ENCODE data around the gene FOXP1. TPM values are rescaled to one million over a fixed set of nuclear protein-coding genes. Genes with fewer than 3 reads are reported as not detected.
A peak's percentile ranks its signal among the peaks of the same experiment; 100 is the strongest.

The FOXP1 gene
- total RNA-seq, 2 experiments from 2014 or later: 178 TPM

DNA sequence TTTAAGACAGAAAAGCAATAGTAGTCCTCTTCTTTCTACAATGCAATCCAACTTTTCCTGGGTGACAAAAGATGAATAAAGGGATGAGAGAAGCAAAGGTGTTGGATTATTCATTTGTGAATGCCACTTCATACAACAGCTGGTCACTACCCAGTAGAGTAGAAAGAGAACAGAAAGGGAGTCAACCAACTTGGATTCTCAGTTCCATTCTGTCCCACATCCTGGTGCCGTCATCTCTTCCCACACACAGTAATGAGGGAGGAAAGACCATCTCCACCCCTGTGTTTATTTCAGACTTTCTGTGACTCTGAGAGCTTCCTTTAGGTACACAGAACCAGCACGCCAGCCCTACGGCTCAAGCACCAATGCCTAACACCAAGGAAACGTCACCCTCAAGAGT, 71.0 kb downstream of the FOXP1 start:
- H3K4me3 Mint-ChIP-seq: no peak overlapping the region
- POLR2A ChIA-PET: no interaction called here
- H3K27ac Mint-ChIP-seq: peak overlapping the region; percentile 17

GRCh38 chr3:71512000-71512399, 71.5 kb downstream of the FOXP1 start:
- ATAC-seq (ENCODE audit: low read depth): peak; percentile 99
- H3K9me3 Mint-ChIP-seq: no peaks in the 10 kb centered on the region
- H3K36me3 Mint-ChIP-seq: peaks cover 3% of the 10 kb centered on the region
- H3K4me1 Mint-ChIP-seq: peaks cover 17% of the 10 kb centered on the region
- no peaks in the 10 kb centered on the region for H3K27me3 Mint-ChIP-seq
- no peak for DNase-seq
- H3K4me3 Mint-ChIP-seq: peak overlapping the region; percentile 9
- H3K27ac Mint-ChIP-seq: peak overlapping the region; percentile 17
- POLR2A ChIA-PET: interaction anchor here (1.0 kb wide), 1 partner anchor 26 kb away, joined by 3 read pairs; no protein-coding TSS in a partner anchor

More for the DNA sequence above, 71.0 kb downstream of the FOXP1 start:
- H3K4me1 Mint-ChIP-seq: peaks cover 15% of the 10 kb centered on the region
- no peaks in the 10 kb centered on the region for H3K9me3 Mint-ChIP-seq
- DNase-seq (no peak), ATAC-seq (ENCODE audit: low read depth) (no peak)
- H3K27me3 Mint-ChIP-seq: no peaks in the 10 kb centered on the region
- peaks cover 3% of the 10 kb centered on the region for H3K36me3 Mint-ChIP-seq

DNA sequence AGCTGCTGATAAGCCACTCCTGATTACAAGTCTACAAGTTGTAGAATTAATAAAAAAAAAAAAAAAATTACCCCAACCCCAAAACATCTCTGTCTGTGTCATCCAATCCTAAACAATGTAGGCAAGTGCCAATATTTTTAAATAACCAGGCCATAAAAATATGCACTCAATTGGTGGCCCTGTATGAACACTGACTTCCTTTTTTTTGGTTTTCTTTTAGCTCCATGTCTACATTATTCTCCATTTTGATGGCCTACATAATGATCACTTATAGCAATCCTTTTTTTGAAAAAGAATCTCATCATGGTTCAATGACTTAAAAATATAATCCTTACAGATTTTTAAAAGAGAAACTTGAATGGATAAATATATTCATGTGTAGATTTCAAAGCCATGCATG, 72.1 kb downstream of the FOXP1 start:
- DNase-seq (no peak), ATAC-seq (ENCODE audit: low read depth) (no peak)
- peaks cover 3% of the 10 kb centered on the region for H3K36me3 Mint-ChIP-seq
- H3K27me3 Mint-ChIP-seq: no peaks in the 10 kb centered on the region
- no peak overlapping the region for H3K27ac Mint-ChIP-seq
- H3K4me1 Mint-ChIP-seq: peaks cover 18% of the 10 kb centered on the region
- POLR2A ChIA-PET: interaction anchor here (0.7 to 1.1 kb wide), 3 partner anchors 22 to 453 kb away, joined by 3 read pairs; no protein-coding TSS in a partner anchor
- H3K9me3 Mint-ChIP-seq: no peaks in the 10 kb centered on the region
- H3K4me3 Mint-ChIP-seq: no peak overlapping the region

GRCh38 chr3:71511037-71511436, 72.5 kb downstream of the FOXP1 start:
- Mint-ChIP-seq H3K27me3 (no peaks in the 10 kb centered on the region), H3K9me3 (no peaks in the 10 kb centered on the region), H3K27ac (no peak overlapping the region), H3K36me3 (peaks cover 3% of the 10 kb centered on the region), H3K4me1 (peaks cover 18% of the 10 kb centered on the region), H3K4me3 (no peak overlapping the region)
- DNase-seq (no peak), ATAC-seq (ENCODE audit: low read depth) (no peak)
- POLR2A ChIA-PET: interaction anchor here (0.6 to 1.1 kb wide), 5 partner anchors 22 to 452 kb away, joined by 3 to 6 read pairs (median 3); no protein-coding TSS in a partner anchor

DNA sequence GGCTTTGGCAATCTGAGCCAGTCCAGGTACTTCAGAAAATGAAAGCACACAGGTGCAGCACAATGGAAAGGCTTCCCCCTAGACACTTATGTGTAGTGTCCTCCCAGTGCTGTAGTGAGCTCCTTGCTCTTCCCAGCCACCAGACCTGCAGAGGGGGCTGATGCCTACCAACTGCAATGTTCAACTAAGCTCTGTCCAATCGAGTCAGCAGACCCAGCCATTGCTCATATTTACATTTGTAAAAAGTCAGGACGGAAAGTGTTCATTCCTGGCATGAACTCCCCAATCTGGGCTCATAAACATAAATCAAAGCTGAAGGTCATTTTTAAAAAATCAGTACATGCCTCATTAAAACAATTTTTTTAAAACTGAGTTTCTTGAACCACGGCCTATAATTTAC, 73.0 kb downstream of the FOXP1 start:
- ATAC-seq (ENCODE audit: low read depth): no peak
- POLR2A ChIA-PET: interaction anchor here (0.6 to 1.1 kb wide), 4 partner anchors 21 to 93 kb away, joined by 3 to 6 read pairs (median 3); no protein-coding TSS in a partner anchor
- Mint-ChIP-seq H3K4me3 (peak overlapping the region; percentile 18), H3K4me1 (peaks cover 20% of the 10 kb centered on the region), H3K36me3 (peaks cover 5% of the 10 kb centered on the region), H3K27ac (peak overlapping the region; percentile 54), H3K9me3 (no peaks in the 10 kb centered on the region), H3K27me3 (no peaks in the 10 kb centered on the region)
- no peak for DNase-seq

GRCh38 chr3:71509066-71509465, 74.5 kb downstream of the FOXP1 start:
- Mint-ChIP-seq H3K4me1 (peaks cover 25% of the 10 kb centered on the region), H3K27me3 (no peaks in the 10 kb centered on the region), H3K36me3 (peaks cover 6% of the 10 kb centered on the region), H3K4me3 (no peak overlapping the region), H3K9me3 (no peaks in the 10 kb centered on the region), H3K27ac (no peak overlapping the region)
- ATAC-seq (ENCODE audit: low read depth): no peak
- POLR2A ChIA-PET: interaction anchor here (0.6 kb wide), 1 partner anchor 27 kb away, joined by 3 read pairs; no protein-coding TSS in a partner anchor
- no peak for DNase-seq

DNA sequence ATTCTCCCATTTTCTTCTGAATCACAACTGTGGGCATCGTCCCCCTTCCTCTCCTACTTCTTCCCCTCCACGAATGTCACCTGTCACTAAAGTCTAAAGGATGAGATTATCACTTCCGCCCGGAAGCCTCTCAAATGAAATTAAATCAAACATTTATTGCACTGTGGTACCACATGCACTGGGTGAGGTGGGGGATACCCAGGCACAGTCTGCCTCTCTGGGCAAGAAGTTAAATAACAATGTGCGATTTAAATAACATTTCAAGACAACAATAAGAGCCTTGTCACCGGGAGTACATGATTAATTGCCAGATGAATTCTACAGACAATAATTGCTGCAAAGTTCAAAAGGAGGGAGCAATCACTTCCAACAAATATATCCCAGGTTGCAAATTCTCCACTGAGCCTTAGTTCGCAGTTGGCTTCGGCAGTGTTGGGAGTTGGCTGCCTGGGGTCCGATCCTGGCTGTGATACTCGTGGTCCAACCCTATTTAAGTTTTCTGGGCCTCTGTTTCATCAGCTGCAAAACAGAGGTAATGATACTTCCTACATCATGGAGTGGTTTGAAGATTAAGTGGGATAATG, 77.7 kb downstream of the FOXP1 start:
- POLR2A ChIA-PET: interaction anchor here (0.6 to 0.7 kb wide), 2 partner anchors 89 to 187 kb away, joined by 3 to 5 read pairs; no protein-coding TSS in a partner anchor
- H3K4me1 Mint-ChIP-seq: peaks cover 26% of the 10 kb centered on the region

GRCh38 chr3:71504250-71505036, 79.1 kb downstream of the FOXP1 start:
- H3K4me3 Mint-ChIP-seq: no peak overlapping the region
- no peak for ATAC-seq (ENCODE audit: low read depth)
- POLR2A ChIA-PET: interaction anchor here (1.4 kb wide), 1 partner anchor 10 kb away, joined by 4 read pairs; no protein-coding TSS in a partner anchor
- H3K9me3 Mint-ChIP-seq: peaks cover 2% of the 10 kb centered on the region
- no peak overlapping the region for H3K27ac Mint-ChIP-seq
- H3K27me3 Mint-ChIP-seq: no peaks in the 10 kb centered on the region
- DNase-seq: no peak
- peaks cover 14% of the 10 kb centered on the region for H3K36me3 Mint-ChIP-seq
- peaks cover 27% of the 10 kb centered on the region for H3K4me1 Mint-ChIP-seq

More for the DNA sequence above, 77.7 kb downstream of the FOXP1 start:
- Mint-ChIP-seq H3K9me3 (peaks cover 2% of the 10 kb centered on the region), H3K4me3 (no peak overlapping the region), H3K27ac (no peak overlapping the region), H3K27me3 (no peaks in the 10 kb centered on the region), H3K36me3 (peaks cover 11% of the 10 kb centered on the region)
- DNase-seq (no peak), ATAC-seq (ENCODE audit: low read depth) (no peak)

- H3K9me3 Mint-ChIP-seq: peaks cover 2% of the 10 kb centered on the region
- no peak for DNase-seq
- H3K27ac Mint-ChIP-seq: no peak overlapping the region
- ATAC-seq (ENCODE audit: low read depth): peak; percentile 30
- POLR2A ChIA-PET: interaction anchor here (1.4 kb wide), 1 partner anchor 9 kb away, joined by 4 read pairs; no protein-coding TSS in a partner anchor
- H3K36me3 Mint-ChIP-seq: peaks cover 17% of the 10 kb centered on the region
- no peaks in the 10 kb centered on the region for H3K27me3 Mint-ChIP-seq
- no peak overlapping the region for H3K4me3 Mint-ChIP-seq
- peaks cover 27% of the 10 kb centered on the region for H3K4me1 Mint-ChIP-seq
Measured at GRCh38 chr3:71503525-71504249, 79.8 kb downstream of the FOXP1 start.

GRCh38 chr3:71502066-71502625, 81.4 kb downstream of the FOXP1 start:
- DNase-seq (no peak), ATAC-seq (ENCODE audit: low read depth) (no peak)
- H3K4me3 Mint-ChIP-seq: no peak overlapping the region
- no peaks in the 10 kb centered on the region for H3K27me3 Mint-ChIP-seq
- H3K36me3 Mint-ChIP-seq: peaks cover 17% of the 10 kb centered on the region
- peaks cover 33% of the 10 kb centered on the region for H3K4me1 Mint-ChIP-seq
- no peak overlapping the region for H3K27ac Mint-ChIP-seq
- H3K9me3 Mint-ChIP-seq: peaks cover 2% of the 10 kb centered on the region
- POLR2A ChIA-PET: interaction anchor here (0.5 kb wide), 1 partner anchor 333 kb away, joined by 3 read pairs; no protein-coding TSS in a partner anchor

DNA sequence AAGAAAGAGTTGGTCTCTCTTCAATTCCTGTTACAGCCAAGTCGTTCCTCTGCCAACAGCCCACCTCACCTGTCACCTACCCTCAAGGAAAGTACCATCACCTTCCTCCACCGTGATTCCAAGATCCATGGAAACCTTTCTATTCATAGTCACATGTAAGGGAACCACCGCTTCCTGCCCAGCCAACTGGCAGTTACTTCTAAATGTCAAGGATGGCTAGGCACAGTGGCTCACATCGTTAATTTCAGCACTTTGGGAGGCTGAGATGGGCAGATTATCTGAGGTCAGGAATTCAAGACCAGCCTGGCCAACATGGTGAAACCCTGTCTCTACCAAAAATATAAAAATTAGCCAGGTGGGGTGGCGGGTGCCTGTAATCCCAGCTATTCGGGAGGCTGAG, 82.8 kb downstream of the FOXP1 start:
- no peak overlapping the region for H3K4me3 Mint-ChIP-seq
- peak overlapping the region; percentile 22 for H3K27ac Mint-ChIP-seq
- H3K36me3 Mint-ChIP-seq: peaks cover 16% of the 10 kb centered on the region
- H3K4me1 Mint-ChIP-seq: peaks cover 42% of the 10 kb centered on the region
- no peaks in the 10 kb centered on the region for H3K27me3 Mint-ChIP-seq
- ATAC-seq (ENCODE audit: low read depth) (no peak), DNase-seq (no peak)
- POLR2A ChIA-PET: interaction anchor here (0.6 to 0.7 kb wide), 2 partner anchors 445 to 446 kb away, joined by 3 to 5 read pairs; no protein-coding TSS in a partner anchor
- H3K9me3 Mint-ChIP-seq: peaks cover 2% of the 10 kb centered on the region

- no peaks in the 10 kb centered on the region for H3K27me3 Mint-ChIP-seq
- no peak for DNase-seq
- no peak for ATAC-seq (ENCODE audit: low read depth)
- peaks cover 51% of the 10 kb centered on the region for H3K4me1 Mint-ChIP-seq
- H3K9me3 Mint-ChIP-seq: peaks cover 2% of the 10 kb centered on the region
- H3K27ac Mint-ChIP-seq: no peak overlapping the region
- no peak overlapping the region for H3K4me3 Mint-ChIP-seq
- POLR2A ChIA-PET: no interaction called here
- peaks cover 14% of the 10 kb centered on the region for H3K36me3 Mint-ChIP-seq
Measured at GRCh38 chr3:71499227-71499876, 84.2 kb downstream of the FOXP1 start.
